Inflammatory macrophage treated with lipopolysaccharide for 4 hours (primary cell): ENCODE results near the gene TOP2B.

Experiments
- DNase-seq: peaks from one replicate; pipeline ENCODE4 v3.0.0-alpha.2; 2020

The TOP2B gene

DNA sequence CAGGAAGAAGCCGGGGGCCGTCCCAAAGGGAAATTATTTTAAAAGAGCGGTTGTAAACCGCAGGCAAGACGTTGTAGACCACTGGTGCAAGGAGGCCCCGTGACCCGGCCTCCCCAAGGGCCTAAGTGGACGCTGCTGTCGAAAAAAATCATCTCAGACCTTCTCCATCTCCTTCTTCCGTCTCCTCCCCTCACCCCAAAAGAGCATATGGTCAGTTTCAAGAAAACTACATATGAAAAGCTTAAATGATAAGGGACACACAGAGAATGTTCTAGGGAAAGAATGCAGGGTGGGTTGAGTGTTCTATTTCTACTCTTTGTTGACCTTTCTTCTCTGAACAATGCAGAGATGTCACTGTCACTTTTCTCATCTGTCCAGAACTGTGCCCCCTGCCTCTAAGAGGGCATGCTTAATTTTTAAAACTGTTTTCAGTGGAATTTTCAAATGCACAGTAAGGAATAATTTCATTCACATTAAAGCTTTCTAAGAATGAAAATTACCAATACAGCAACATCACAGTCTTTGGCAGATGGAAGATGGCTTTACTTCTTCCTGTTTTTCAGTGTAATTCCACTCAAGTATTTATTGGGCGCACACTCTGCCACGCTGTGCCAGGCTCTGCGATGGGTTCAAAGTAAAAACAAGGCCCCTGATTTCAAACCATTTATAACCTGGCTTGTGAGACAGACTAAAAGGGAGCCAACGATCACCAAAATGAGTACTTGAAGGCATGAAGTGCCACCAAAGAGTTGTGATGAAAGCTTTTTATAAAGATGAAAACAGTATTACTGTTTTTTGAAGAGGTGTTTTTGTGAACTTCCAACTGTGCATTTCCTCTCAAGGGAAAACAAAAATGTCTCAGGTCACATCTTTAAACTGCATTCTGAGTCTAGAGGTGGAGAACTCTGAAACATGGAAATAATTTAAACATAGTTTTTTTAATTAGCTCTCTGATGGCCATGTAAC is 891 bp upstream of the TOP2B start:
- peak; percentile 42 for DNase-seq

DNA sequence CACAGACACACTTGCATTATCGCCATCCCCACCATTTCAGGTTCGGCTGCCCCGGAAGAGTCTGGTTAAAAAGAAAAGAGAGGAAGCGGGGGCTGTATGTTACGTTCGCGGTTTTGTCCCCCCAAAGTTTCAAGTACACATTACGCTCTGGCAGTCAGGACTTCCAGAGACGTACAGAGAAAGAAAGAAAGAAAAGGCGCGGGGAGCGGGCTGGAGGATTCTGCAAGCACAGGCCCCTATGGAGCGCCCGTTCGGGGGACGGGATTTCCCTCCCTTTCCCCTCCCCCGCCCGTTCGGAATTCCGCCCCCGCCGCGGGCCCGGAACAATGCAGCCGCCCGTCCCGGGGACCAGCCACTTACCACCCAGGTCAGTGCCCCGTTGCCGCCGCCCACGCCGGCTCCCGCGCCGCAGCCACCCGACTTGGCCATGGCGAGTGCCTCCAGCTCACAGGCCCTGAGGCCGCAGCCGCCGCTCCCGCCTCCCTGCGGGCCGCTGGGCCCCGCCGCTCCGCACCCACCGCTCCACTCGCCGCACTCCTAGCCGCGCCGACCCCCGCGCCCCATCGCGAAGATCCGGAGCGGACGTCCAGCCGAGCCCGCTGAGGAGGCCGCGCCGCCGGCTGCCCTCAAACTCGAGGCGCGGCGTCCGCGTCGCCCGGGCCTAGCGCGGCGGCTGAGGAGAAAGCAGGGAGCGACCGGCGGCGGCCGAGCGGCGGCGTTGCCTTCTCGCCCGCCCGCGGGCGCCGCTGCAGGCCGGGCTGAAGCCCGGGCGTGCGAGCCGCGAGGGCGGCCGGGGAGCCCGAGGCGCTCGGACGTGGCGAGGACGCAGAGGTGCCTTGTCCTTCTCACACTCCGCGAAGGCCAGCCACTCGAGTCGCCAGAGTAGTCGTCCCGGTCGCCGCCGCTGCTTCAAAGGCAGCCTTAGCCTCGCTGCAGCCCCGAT is 567 bp downstream of the TOP2B start:
- DNase-seq: peak; percentile 74

DNA sequence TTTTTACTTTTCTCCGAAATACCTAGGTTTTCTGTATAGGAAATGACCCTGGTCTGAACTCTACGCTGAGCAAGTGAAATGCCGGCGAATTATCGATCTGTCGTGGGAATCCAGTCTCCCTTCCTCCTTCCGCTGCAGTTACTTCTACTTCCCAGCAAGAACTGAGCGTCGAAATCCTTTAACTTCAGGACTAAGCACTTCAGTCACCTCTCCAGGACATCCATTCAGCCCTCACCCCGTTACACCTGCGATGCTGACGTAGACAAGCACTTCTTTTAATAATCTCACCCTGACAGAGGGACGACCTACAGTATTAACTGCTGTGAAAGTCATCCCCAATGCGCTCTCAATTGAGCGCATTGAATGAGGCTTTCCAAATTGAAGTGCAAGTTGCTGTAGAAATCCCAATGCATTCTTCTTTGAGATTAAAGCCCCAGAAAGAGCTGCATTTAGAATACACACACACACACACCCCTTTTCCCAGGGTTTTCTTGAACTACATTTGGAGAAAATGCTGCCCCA is 1.3 kb downstream of the TOP2B start:
- peak; percentile 28 for DNase-seq

- DNase-seq: no peak
Measured at GRCh38 chr3:25662736-25663320, 1.9 kb downstream of the TOP2B start.

GRCh38 chr3:25661694-25662437 is 2.8 kb downstream of the TOP2B start:
- DNase-seq: no peak

DNA sequence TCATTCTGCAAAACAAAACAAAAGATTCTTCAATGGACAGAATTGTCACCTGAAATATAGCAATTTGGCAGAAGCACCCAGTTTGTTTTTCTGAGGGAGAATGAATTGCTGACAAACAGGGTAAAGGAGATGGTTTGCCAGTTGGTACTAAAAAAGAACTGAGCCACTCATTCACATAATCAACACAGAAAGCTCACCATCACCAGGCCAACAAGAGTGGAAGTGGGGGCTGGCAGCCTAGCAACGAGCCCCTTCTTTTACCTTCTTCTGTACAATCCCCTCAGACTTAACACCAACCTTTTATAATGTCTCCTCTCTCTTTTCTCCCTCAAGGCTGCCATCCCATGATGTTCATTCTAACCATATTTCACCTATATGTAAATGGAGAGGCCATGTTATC is 5.9 kb downstream of the TOP2B start:
- no peak for DNase-seq

DNA sequence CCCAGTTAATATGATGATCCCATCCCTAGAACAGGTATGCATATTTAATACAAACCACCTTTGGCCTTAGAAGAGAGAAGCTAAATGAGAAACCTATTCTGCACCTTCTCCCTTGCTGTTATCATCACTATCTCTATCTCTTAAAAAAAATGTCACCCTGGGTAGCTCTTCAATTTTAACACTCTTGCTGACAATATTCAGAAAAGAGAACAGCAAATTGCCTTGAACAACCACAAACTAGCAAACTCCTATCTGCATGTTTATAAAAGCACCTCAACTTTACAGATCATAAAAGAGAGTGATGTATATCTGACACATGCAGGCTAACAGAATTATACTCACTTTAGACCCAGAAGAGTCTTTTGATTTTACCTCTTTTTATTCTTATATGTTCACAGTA is 7.4 kb downstream of the TOP2B start:
- no peak for DNase-seq

DNA sequence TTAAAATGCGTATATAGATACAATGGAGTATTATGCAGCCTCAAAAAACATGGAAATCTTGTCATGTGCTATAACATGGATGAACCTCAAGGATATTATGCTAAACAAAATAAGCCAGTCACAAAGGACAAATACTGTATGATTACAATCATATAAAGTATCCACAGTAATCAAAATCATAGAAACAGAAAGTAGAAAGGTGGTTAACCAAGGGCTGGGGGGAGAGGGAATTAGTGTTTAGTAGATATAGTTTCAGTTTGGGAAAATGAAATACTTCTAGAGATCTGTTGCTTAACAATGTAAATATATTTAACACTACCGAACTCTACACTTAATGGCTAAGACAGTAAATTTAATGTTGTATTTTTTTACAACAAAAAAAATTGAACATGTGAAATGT is 9.0 kb downstream of the TOP2B start:
- DNase-seq: peak; percentile 30

GRCh38 chr3:25654576-25654975 is 10.1 kb downstream of the TOP2B start:
- no peak for DNase-seq

DNA sequence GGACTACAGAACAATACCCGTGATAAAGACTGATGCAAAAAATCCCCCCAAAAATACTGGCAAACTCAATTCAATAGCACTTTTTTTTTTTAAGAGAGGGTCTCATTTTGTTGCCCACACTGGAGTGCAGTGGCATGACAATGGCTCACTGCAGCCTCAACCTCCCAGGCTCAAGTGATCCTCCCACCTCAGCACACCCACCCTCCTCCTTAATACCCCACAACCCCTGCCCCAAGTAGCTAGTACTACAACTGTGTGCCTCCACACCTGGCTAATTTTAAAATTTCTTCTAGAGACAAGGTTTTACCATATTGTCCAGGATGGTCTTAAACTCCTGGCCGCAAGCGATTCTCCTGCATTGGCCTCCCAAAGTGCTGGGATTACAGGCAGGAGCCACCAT is 11.4 kb downstream of the TOP2B start:
- DNase-seq: no peak

- no peak for DNase-seq
Measured at GRCh38 chr3:25652921-25653320, 11.8 kb downstream of the TOP2B start.

GRCh38 chr3:25648925-25649830 is 15.5 kb downstream of the TOP2B start:
- no peak for DNase-seq

- DNase-seq: peak; percentile 76
Measured at GRCh38 chr3:25648107-25648535, 16.6 kb downstream of the TOP2B start.

DNA sequence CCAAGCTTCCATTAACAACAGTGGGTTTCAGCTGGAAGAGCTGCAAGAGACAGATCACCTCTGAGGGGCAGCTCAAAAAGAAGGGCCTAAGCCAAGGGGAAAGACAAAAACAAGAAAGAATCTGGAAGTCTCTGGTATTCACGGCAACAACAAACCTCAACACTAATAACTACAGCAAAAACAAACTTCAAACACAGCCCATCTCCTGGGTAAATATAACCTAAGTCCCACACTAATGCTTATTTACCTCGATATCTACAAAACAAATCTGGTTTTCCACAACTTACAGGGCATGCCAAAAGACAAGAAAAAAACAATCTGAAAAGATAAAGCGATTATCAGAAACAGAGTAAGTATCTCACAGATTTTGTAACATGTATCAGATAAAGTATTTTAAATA is 29.7 kb downstream of the TOP2B start:
- no peak for DNase-seq

DNA sequence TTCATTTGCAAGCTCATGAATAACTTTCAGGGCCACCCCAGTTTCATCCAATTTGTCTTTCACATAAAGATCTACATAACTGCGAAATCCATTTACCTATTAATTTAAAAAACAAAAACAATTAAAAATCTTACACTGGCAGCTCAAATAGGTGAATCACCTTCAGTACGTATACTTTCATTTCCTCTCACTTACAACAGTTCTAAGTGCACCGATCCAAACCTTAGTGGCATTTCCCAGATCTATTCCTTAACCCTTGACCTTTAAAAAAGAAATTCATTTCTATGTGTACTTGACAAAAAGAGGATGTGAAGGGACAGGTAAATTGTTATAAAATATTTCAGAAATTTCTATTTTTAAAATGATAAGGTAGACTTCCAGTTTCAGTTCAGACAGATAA is 30.8 kb downstream of the TOP2B start:
- no peak for DNase-seq

DNA sequence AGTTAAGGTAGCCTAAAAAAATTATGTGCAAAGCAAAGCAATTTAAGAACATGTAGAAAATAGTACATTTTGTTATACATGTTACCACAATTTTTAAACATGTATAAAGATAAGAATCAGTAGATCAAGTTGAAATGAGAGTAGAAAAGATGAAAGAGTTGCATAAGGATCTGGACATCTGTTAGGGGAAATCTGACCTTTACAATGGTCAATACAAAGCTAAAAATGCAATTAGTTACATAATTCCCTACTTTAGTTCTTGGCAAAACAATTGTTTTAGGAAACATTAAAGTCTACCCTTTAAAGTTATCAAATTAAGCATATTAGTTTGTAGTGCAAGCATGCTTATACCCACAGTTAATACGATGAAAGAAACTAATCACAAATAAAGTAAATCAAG is 32.7 kb downstream of the TOP2B start:
- no peak for DNase-seq

GRCh38 chr3:25621087-25621486 is 43.6 kb downstream of the TOP2B start:
- DNase-seq: no peak

GRCh38 chr3:25620493-25620892 is 44.2 kb downstream of the TOP2B start:
- DNase-seq: no peak

DNA sequence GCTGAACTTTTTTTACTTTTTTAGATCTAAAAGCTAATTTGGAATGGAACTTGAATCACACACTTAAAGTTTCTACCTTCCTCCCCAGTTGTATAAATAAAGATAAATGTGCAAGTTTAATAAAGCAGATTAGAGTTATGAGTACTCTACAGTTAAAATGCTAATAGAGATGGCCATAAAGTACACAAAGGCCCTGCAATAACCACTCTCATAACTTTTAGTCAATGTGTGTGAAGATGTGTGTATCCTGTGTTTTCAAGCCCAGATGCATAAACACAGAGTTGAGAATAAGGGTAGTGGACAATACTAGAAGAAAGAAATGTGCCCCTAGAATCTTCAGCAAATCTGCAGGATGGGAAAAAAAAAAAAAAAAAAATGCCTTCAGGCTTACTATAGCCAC is 45.3 kb downstream of the TOP2B start:
- no peak for DNase-seq

DNA sequence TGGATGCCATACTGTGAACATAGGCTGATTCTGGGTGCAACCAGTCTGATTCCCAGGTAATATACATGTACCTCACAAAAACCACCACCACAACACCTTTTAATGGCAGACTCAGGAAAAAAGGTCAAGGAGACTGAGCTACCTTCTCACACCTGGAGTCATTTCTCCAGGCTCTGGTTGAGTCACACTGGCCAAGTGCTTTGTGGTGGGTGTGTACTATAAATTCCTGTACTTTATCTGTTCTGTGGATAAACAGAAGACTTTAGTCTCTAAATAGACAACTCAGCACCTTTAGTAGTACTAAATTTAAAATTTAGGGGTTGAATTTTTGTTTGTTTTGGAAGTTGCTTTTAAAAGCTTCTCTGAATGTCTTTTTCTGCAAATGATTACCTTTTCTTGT is 46.7 kb downstream of the TOP2B start:
- DNase-seq: no peak

- no peak for DNase-seq
Measured at GRCh38 chr3:25611193-25611592, 53.5 kb downstream of the TOP2B start.
